ENCODE data around the gene ARSG.
"Not testable (repeated sequence)": the region's sequence is repeated elsewhere in the genome, so short reads cannot be mapped to it uniquely, and the experiment has no call there.

ARSG gene

GRCh38 chr17:68399638-68400403, 108.5 kb downstream of the ARSG start:
- no peak for DNase-seq

GRCh38 chr17:68400404-68400735, 109.1 kb downstream of the ARSG start:
- no peak for DNase-seq

- no peak for DNase-seq
Measured at GRCh38 chr17:68401288-68401687, 110.0 kb downstream of the ARSG start.

DNA sequence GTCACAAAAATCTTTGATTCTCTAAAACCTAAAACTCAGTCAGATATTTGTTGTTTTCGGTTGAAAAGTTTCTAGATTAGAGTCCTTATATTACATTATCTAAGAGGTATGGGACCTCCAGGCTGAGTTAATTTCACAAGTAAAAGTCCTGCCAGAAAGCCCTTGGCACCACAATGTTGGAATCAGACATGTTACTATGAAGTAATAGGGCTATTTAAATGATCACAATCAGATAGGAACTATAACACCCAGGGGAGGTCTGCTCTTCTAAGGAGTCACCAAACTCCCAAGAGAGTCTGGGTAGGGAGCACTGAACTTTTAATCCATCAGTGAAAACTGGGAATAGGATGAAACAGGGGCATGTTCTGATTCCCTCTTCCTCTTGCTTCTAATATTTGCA, 111.8 kb downstream of the ARSG start:
- no peak for DNase-seq

DNA sequence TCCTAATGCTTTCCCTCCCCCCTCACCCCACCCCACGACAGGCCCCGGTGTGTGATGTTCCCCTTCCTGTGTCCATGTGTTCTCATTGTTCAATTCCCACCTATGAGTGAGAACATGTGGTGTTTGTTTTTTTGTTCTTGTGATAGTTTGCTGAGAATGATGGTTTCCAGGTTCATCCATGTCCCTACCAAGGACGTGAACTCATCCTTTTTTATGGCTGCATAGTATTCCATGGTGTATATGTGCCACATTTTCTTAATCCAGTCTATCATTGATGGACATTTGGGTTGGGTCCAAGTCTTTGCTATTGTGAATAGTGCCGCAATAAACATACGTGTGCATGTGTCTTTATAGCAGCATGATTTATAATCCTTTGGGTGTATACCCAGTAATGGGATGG, 112.5 kb downstream of the ARSG start:
- not testable (repeated sequence) for DNase-seq

DNA sequence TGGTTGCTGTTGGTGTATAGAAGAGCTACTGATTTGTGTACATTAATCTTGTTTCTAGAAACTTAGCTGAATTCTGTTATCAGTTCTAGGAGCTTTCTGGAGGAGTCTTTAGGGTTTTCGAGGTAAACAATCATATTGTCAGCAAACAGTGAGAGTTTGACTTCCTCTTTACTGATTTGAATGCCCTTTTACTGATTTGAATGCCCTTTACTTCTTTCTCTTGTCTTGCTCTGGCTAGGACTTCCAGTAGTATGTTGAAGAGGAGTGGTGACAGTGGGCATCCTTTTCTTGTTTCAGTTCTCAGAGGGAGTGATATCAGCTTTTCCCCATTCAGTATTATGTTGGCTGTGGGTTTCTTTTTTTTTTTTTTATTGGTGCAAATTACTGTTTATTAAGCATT, 116.4 kb downstream of the ARSG start:
- DNase-seq = not testable (repeated sequence)

DNA sequence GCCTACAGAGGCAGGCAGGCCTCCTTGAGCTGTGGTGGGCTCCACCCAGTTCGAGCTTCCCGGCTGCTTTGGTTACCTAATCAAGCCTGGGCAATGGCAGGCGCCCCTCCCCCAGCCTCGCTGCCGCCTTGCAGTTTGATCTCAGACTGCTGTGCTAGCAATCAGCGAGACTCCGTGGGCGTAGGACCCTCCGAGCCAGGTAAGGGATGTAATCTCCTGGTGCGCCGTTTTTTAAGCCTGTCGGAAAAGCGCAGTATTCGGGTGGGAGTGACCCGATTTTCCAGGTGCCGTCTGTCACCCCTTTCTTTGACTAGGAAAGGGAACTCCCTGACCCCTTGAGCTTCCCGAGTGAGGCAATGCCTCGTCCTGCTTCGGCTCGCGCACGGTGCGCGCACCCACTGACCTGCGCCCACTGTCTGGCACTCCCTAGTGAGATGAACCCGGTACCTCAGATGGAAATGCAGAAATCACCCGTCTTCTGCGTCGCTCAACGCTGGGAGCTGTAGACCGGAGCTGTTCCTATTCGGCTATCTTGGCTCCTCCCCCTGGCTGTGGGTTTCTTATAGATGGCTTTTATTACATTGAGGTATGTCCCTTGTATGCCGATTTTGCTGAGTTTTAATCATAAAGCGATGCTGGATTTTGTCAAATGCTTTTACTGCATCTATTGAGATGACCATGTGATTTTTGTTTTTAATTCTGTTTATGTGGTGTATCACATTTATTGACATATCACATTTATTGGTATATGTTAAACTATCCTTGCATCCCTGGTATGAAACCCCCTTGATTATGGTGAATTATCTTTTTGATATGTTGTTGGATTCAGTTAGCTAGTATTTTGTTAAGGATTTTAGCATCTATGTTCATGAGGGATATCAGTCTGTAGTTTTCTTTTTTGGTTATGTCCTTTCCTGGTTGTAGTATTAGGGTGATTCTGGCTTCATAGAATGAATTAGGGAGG, 122.6 kb downstream of the ARSG start:
- DNase-seq = not testable (repeated sequence)

DNA sequence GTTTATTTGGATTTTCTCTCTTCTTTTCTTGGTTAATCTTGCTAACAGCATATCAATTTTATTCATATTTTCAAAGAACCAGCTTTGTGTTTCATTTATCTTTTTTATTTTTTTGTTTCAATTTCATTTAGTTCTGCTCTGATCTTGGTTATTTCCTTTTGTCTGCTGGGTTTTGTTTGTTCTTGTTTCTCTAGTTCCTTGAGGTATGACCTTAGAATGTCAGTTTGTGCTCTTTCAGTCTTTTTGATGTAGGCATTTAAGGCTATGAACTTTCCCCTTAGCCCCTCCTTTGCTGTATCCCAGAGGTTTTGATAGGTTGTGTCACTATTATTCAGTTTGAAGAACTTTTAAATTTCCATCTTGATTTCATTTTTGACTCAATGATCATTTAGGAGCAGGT, 123.6 kb downstream of the ARSG start:
- DNase-seq = not testable (repeated sequence)

- no peak for DNase-seq
Measured at GRCh38 chr17:68417317-68417716, 126.0 kb downstream of the ARSG start.

GRCh38 chr17:68418876-68419275, 127.6 kb downstream of the ARSG start:
- DNase-seq = no peak

GRCh38 chr17:68420065-68420464, 128.8 kb downstream of the ARSG start:
- no peak for DNase-seq

DNA sequence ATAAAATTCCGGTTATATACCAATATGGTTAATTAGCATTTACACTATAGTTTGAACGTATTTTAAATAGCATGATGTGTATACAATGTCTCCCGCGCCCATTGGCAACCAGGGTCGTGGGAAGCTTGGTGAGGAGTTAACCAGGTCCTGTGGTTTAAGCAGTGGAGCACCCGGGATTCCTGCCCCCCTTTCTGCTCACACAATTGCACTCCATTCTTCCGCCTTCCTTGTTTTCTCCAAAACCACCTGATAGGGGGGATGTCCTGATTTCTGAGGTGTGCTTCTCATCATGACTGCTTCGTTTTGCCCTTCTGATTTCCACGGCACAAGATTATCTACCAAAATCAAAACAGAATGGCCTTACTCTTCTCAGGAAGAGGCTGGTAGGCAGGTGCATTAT, 130.2 kb downstream of the ARSG start:
- no peak for DNase-seq

- no peak for DNase-seq
Measured at GRCh38 chr17:68422821-68423220, 131.5 kb downstream of the ARSG start.

DNA sequence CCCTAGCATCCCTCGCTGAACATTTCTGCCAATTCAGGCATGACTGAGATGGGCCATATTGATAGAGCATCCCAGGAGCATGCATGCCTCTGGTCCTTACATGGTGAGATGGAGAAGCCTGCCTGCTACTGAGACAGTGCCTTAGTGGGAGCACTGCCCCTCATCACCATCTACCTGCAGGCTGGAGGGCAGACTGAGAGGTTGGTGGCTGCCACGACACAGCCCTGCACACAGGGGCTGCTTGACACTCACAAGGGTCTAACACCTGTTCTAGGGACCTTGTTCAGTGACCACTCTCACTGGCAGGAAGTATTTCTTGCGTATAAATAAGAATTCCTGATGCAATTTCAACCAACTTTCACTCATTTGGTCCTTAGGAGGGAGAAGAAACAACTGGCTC, 132.0 kb downstream of the ARSG start:
- no peak for DNase-seq

GRCh38 chr17:68424203-68424602, 132.9 kb downstream of the ARSG start:
- DNase-seq = no peak

- DNase-seq = no peak
Measured at GRCh38 chr17:68424861-68425260, 133.6 kb downstream of the ARSG start.

GRCh38 chr17:68425979-68426378, 134.7 kb downstream of the ARSG start:
- no peak for DNase-seq

- DNase-seq = no peak
Measured at GRCh38 chr17:68427575-68427974, 136.3 kb downstream of the ARSG start.

DNA sequence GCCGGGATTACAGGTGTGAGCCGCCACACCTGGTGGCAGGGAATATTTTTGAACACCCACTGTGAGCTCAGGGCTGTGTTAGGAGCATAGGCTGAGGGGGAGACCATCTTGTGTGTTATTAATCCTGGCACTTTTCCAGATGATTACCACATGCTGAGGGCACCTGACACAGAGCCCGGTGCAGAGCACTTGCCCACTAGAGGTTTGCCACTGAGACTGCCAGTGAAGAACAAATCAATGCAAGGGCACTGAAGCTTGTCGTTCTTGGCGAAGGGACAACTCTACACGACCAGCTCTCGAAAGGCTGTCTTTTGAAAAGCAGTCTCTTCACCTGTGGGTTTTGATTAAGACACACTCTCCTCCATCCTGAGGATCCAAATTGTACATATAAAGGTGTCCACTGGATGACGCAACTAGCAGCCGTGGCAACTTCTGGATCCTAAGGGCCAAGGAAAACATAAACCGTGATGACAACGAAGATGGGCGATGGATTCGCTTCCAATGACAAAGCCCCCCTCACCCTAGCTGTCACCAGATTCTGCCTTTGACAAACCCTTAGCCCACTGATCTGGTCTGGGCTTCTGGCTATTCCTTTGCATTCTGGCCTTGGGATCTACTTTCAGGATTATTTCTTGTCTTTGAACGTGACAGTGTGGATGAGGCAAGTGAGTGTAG, 137.3 kb downstream of the ARSG start:
- no peak for DNase-seq

- DNase-seq = no peak
Measured at GRCh38 chr17:68429881-68430280, 138.6 kb downstream of the ARSG start.

DNA sequence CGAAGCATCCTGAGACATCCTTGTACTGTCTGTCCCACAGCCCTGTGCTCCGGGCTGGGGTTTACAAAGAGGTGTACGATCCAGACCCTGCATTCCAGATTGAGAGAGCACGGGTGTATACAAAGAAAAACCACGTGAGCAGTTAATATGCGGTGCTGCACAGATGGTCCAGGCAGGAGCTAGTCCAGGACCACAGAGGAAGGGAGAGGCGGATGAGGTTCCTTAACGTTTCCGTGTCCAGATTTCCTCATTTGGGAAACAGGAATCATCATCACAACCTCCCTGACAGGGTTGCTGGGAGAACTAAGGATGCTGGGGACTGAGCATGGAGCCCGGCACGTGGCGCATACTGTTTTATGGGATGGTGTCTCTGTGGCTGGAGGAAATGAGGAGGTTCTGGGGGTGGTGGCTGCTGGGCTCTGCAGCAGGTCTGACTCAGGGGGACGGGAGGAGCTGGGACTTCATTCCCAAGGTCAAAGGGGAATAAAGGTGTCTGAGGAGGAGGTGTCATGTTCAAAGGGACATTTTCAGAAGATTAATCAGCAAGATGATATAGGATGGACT, 139.8 kb downstream of the ARSG start:
- no peak for DNase-seq

DNA sequence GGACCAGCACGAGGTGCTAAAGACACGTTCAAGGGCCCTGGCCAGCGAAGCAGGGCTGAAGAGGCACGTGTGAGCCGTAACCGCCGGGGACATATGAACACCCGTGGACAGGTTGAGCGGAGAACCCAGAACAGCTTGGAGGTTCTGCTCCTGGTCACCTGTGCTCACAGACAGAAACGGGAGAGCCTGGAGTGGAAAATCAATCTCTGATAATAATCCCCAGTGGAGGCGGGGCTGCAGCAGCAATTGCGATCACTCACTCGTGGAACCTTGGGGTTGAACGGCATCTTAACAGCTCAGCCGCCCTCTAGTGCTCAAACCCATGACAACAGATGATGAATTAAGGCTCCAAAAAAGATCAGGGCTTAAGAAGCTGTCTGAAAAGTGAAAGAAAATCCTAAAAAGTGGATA, 140.4 kb downstream of the ARSG start:
- DNase-seq = no peak
